NCI-H1436 treated with DMSO at 0.1 percent for 48 hours (cell line): ENCODE data around the gene SAPCD1.

Source experiments
- DNase-seq: peaks from one replicate; lab custom pipeline; 2025; lab: John Stamatoyannopoulos, UW

Gene SAPCD1

GRCh38 chr6:31762356-31762755 lies at the start of gene SAPCD1:
SAPCD1 (plus strand) TSS chr6:31762656; CDS start chr6:31763055, 399 bp downstream.
- DNase-seq, result no peak

- no peak for DNase-seq
These were observed 49.0 kb upstream of the SAPCD1 start for GRCh38 chr6:31713465-31713864.

- DNase-seq, result no peak
These were observed 48.3 kb upstream of the SAPCD1 start for GRCh38 chr6:31713991-31714684.

- no peak for DNase-seq
These were observed 47.2 kb upstream of the SAPCD1 start, which contains the start of gene LY6G6D for GRCh38 chr6:31715022-31715958. LY6G6D (plus strand) TSS chr6:31715348; CDS start chr6:31715356, 8 bp downstream.

- peak; percentile 29 for DNase-seq
These were observed 44.8 kb upstream of the SAPCD1 start for GRCh38 chr6:31717499-31718222.

- no peak for DNase-seq
These were observed 44.2 kb upstream of the SAPCD1 start for GRCh38 chr6:31718265-31718664.

- DNase-seq, result no peak
These were observed 43.5 kb upstream of the SAPCD1 start for GRCh38 chr6:31719001-31719400.

- no peak for DNase-seq
These were observed 42.2 kb upstream of the SAPCD1 start for GRCh38 chr6:31720196-31720770.

- DNase-seq, result no peak
These were observed 41.0 kb upstream of the SAPCD1 start, which contains the start of gene LY6G6C for GRCh38 chr6:31721351-31722020. LY6G6C (minus strand) TSS chr6:31721746; CDS start chr6:31721679, 67 bp downstream.

- no peak for DNase-seq
These were observed 40.3 kb upstream of the SAPCD1 start for GRCh38 chr6:31722173-31722572.

- no peak for DNase-seq
These were observed 39.0 kb upstream of the SAPCD1 start, which contains the start of gene MPIG6B for GRCh38 chr6:31723245-31723979. MPIG6B (plus strand) TSS chr6:31723373; CDS start chr6:31723384, 11 bp downstream.

- DNase-seq, result no peak
These were observed 38.3 kb upstream of the SAPCD1 start for GRCh38 chr6:31723980-31724691.

GRCh38 chr6:31725502-31726350 lies 36.7 kb upstream of the SAPCD1 start:
- no peak for DNase-seq

GRCh38 chr6:31727034-31727716 lies 35.3 kb upstream of the SAPCD1 start:
- DNase-seq, result no peak

- DNase-seq, result no peak
These were observed 34.5 kb upstream of the SAPCD1 start for GRCh38 chr6:31727717-31728671.

- DNase-seq, result no peak
These were observed 33.5 kb upstream of the SAPCD1 start, which contains the start of gene DDAH2 for GRCh38 chr6:31728767-31729514. DDAH2 (minus strand) TSS chr6:31729299; CDS start chr6:31729161, 138 bp downstream.
